ENCODE results near the gene BTN1A1. TPM values are rescaled to one million over a fixed set of nuclear protein-coding genes. Genes with fewer than 3 reads are reported as not detected.

BTN1A1 gene
- polyA plus RNA-seq, 1 donor, result 0.22 TPM

GRCh38 chr6:26475823-26476729, 24.0 kb upstream of the BTN1A1 start:
- no peak for DNase-seq

GRCh38 chr6:26476896-26477295, 23.2 kb upstream of the BTN1A1 start:
- DNase-seq, result no peak

GRCh38 chr6:26477426-26477825, 22.7 kb upstream of the BTN1A1 start:
- no peak for DNase-seq

GRCh38 chr6:26478100-26478984, 21.8 kb upstream of the BTN1A1 start:
- no peak for DNase-seq

- no peak for DNase-seq
These were observed 21.2 kb upstream of the BTN1A1 start for GRCh38 chr6:26478985-26479278.

GRCh38 chr6:26482338-26482737, 17.8 kb upstream of the BTN1A1 start:
- DNase-seq, result no peak

- no peak for DNase-seq
These were observed 16.4 kb upstream of the BTN1A1 start for GRCh38 chr6:26483727-26484126.

GRCh38 chr6:26484161-26484560, 15.9 kb upstream of the BTN1A1 start:
- DNase-seq, result no peak

- DNase-seq, result no peak
These were observed 14.9 kb upstream of the BTN1A1 start for GRCh38 chr6:26485112-26485780.

GRCh38 chr6:26486358-26486757, 13.7 kb upstream of the BTN1A1 start:
- DNase-seq, result no peak

- DNase-seq, result no peak
These were observed 12.6 kb upstream of the BTN1A1 start for GRCh38 chr6:26487466-26487865.

GRCh38 chr6:26489996-26490964, 9.8 kb upstream of the BTN1A1 start:
- no peak for DNase-seq

- DNase-seq, result no peak
These were observed 8.5 kb upstream of the BTN1A1 start for GRCh38 chr6:26491604-26492003.

- no peak for DNase-seq
These were observed 6.8 kb upstream of the BTN1A1 start for GRCh38 chr6:26493258-26493657.

GRCh38 chr6:26494117-26494516, 6.0 kb upstream of the BTN1A1 start:
- DNase-seq, result no peak

- DNase-seq, result no peak
These were observed 4.8 kb upstream of the BTN1A1 start for GRCh38 chr6:26495281-26495680.

GRCh38 chr6:26497610-26498009, 2.5 kb upstream of the BTN1A1 start:
- no peak for DNase-seq

GRCh38 chr6:26501482-26501986, 1.4 kb downstream of the BTN1A1 start:
- no peak for DNase-seq

GRCh38 chr6:26502165-26502564, 2.1 kb downstream of the BTN1A1 start:
- no peak for DNase-seq

GRCh38 chr6:26502626-26503025, 2.5 kb downstream of the BTN1A1 start:
- no peak for DNase-seq

- DNase-seq, result no peak
These were observed 7.6 kb downstream of the BTN1A1 start for GRCh38 chr6:26507658-26508057.

Measured in left kidney (tissue), 2 donors.